ENCODE results near the gene SYMPK. TPM values are rescaled to one million over a fixed set of nuclear protein-coding genes. Genes with fewer than 3 reads are reported as not detected.

SYMPK gene
- total and polyA plus RNA-seq, 8 donors = 32.2 to 420 (median 79.8) TPM

GRCh38 chr19:45905011-45905410 lies 42.1 kb upstream of the SYMPK start:
- Histone ChIP-seq H3K27ac (no peak overlapping the region), H3K4me3 (no peak overlapping the region), H3K36me3 (no peaks in the 10 kb centered on the region), H3K4me1 (peaks cover 19 to 31% (median 28%) of the 10 kb centered on the region in 4 donors), H3K9me3 (no peaks in the 10 kb centered on the region), H3K27me3 (no peaks in the 10 kb centered on the region)
- TF ChIP-seq EP300 (IDR thresholded peaks at IDR 0.05) = no peak
- no peak for TF ChIP-seq POLR2AphosphoS5 (IDR thresholded peaks at IDR 0.05)
- no peak for TF ChIP-seq POLR2A (IDR thresholded peaks at IDR 0.05)
- no peak for TF ChIP-seq CTCF (IDR thresholded peaks at IDR 0.05)
- DNase-seq = no peak
- intact Hi-C loops (cut with DNase I; ENCODE audit: low total_unique reads) = no loop called here
- 72 to 82% (median 80%) methylated on average over 10 of the region's 10 CpGs for WGBS, 5 donors

GRCh38 chr19:45902651-45903625 lies 40.0 kb upstream of the SYMPK start:
- Histone ChIP-seq H3K27ac (peak overlapping the region; percentile 76 to 85 (median 80)), H3K4me3 (peak overlapping the region; percentile 73 to 90 (median 84)), H3K27me3 (no peaks in the 10 kb centered on the region), H3K36me3 (peaks cover 14 to 19% (median 19%) of the 10 kb centered on the region in 4 donors), H3K4me1 (peaks cover 19 to 33% (median 30%) of the 10 kb centered on the region in 4 donors), H3K9me3 (no peaks in the 10 kb centered on the region)
- intact Hi-C loops (cut with DNase I; ENCODE audit: low total_unique reads) = no loop called here
- peak; percentile 99 to 100 for DNase-seq
- 1 to 4% (median 2%) methylated on average over 33 to 73 of the region's 73 CpGs for WGBS, 5 donors
- no peak for TF ChIP-seq POLR2A (IDR thresholded peaks at IDR 0.05)
- TF ChIP-seq POLR2AphosphoS5 (IDR thresholded peaks at IDR 0.05) = peak; percentile 79 to 91 (median 85)
- no peak for TF ChIP-seq EP300 (IDR thresholded peaks at IDR 0.05)
- peak in 1 of 7 experiments; percentile 27 for TF ChIP-seq CTCF (IDR thresholded peaks at IDR 0.05)

GRCh38 chr19:45901912-45902650 lies 39.1 kb upstream of the SYMPK start, which contains the start of gene MYPOP:
TSS of gene MYPOP (minus strand) at chr19:45902613. CDS start at chr19:45901773, 840 bp downstream.
- intact Hi-C loops (cut with DNase I; ENCODE audit: low total_unique reads) = no loop called here
- no peaks in the 10 kb centered on the region for H3K9me3 ChIP-seq
- TF ChIP-seq POLR2A (IDR thresholded peaks at IDR 0.05) (no peak), EP300 (IDR thresholded peaks at IDR 0.05) (no peak), CTCF (IDR thresholded peaks at IDR 0.05) (no peak), POLR2AphosphoS5 (IDR thresholded peaks at IDR 0.05) (no peak)
- peak in 1 of 2 donors; percentile 51 for DNase-seq
- peak within 1 kb of the TSS; percentile 73 to 90 (median 84) for H3K4me3 ChIP-seq
- H3K27me3 ChIP-seq = no peaks in the 10 kb centered on the region
- 0 to 2% (median 1%) methylated on average over 29 to 47 of the region's 47 CpGs for WGBS, 5 donors
- H3K4me1 ChIP-seq = peaks cover 19 to 33% (median 30%) of the 10 kb centered on the region in 4 donors
- H3K36me3 ChIP-seq = peaks cover 23 to 28% (median 27%) of the 10 kb centered on the region in 4 donors
- peak within 1 kb of the TSS; percentile 76 to 85 (median 80) for H3K27ac ChIP-seq

GRCh38 chr19:45901432-45901911 lies 38.5 kb upstream of the SYMPK start:
- Histone ChIP-seq H3K36me3 (peaks cover 23 to 31% (median 28%) of the 10 kb centered on the region in 4 donors), H3K4me1 (peaks cover 19 to 33% (median 30%) of the 10 kb centered on the region in 4 donors), H3K27me3 (no peaks in the 10 kb centered on the region), H3K9me3 (no peaks in the 10 kb centered on the region), H3K4me3 (peak overlapping the region; percentile 73 to 90 (median 84)), H3K27ac (peak overlapping the region in 4 of 5 donors; percentile 75 to 84 (median 77))
- WGBS, 5 donors = 2 to 13% (median 4%) methylated on average over 11 to 69 of the region's 69 CpGs
- intact Hi-C loops (cut with DNase I; ENCODE audit: low total_unique reads) = no loop called here
- TF ChIP-seq POLR2A (IDR thresholded peaks at IDR 0.05) (no peak), POLR2AphosphoS5 (IDR thresholded peaks at IDR 0.05) (no peak), CTCF (IDR thresholded peaks at IDR 0.05) (no peak), EP300 (IDR thresholded peaks at IDR 0.05) (no peak)
- peak; percentile 44 to 73 for DNase-seq
